Measurements from ENCODE around the gene STARD5.

The STARD5 gene

GRCh38 chr15:81271761-81272644, 51.9 kb downstream of the STARD5 start:
- Histone ChIP-seq H3K4me1 (peaks cover 30% of the 10 kb centered on the region), H4K20me1 (no peaks in the 10 kb centered on the region), H3K9me3 (peaks cover 9% of the 10 kb centered on the region), H3K4me3 (no peak overlapping the region), H3K4me2 (no peak overlapping the region), H3K27ac (no peak overlapping the region), H3K36me3 (no peaks in the 10 kb centered on the region), H3K9ac (no peak overlapping the region), H3K27me3 (no peaks in the 10 kb centered on the region)
- no peak for TF ChIP-seq Cebpa-rat (IDR thresholded peaks at IDR 0.05)

- no peak overlapping the region for H3K27ac ChIP-seq
- H3K27me3 ChIP-seq, result no peaks in the 10 kb centered on the region
- no peak overlapping the region for H3K9ac ChIP-seq
- H3K4me2 ChIP-seq, result no peak overlapping the region
- H3K9me3 ChIP-seq, result no peaks in the 10 kb centered on the region
- no peaks in the 10 kb centered on the region for H4K20me1 ChIP-seq
- no peak for TF ChIP-seq Cebpa-rat (IDR thresholded peaks at IDR 0.05)
- no peaks in the 10 kb centered on the region for H3K36me3 ChIP-seq
- peaks cover 29% of the 10 kb centered on the region for H3K4me1 ChIP-seq
- no peak overlapping the region for H3K4me3 ChIP-seq
These were observed 53.0 kb downstream of the STARD5 start for GRCh38 chr15:81270781-81271491.

GRCh38 chr15:81270188-81270587, 53.8 kb downstream of the STARD5 start:
- no peak overlapping the region for H3K4me3 ChIP-seq
- no peaks in the 10 kb centered on the region for H3K36me3 ChIP-seq
- H3K4me1 ChIP-seq, result peaks cover 29% of the 10 kb centered on the region
- no peak overlapping the region for H3K27ac ChIP-seq
- no peaks in the 10 kb centered on the region for H3K9me3 ChIP-seq
- no peak for TF ChIP-seq Cebpa-rat (IDR thresholded peaks at IDR 0.05)
- no peaks in the 10 kb centered on the region for H3K27me3 ChIP-seq
- no peak overlapping the region for H3K9ac ChIP-seq
- no peak overlapping the region for H3K4me2 ChIP-seq
- H4K20me1 ChIP-seq, result no peaks in the 10 kb centered on the region

- H3K4me1 ChIP-seq, result peaks cover 41% of the 10 kb centered on the region
- no peak for TF ChIP-seq Cebpa-rat (IDR thresholded peaks at IDR 0.05)
- peak overlapping the region; percentile 51 for H3K4me2 ChIP-seq
- H3K4me3 ChIP-seq, result no peak overlapping the region
- H4K20me1 ChIP-seq, result no peaks in the 10 kb centered on the region
- no peaks in the 10 kb centered on the region for H3K36me3 ChIP-seq
- H3K27ac ChIP-seq, result peak overlapping the region; percentile 22; the same call in 1 of the 2 replicates
- H3K27me3 ChIP-seq, result no peaks in the 10 kb centered on the region
- no peak overlapping the region for H3K9ac ChIP-seq
- H3K9me3 ChIP-seq, result no peaks in the 10 kb centered on the region
These were observed 54.9 kb downstream of the STARD5 start for GRCh38 chr15:81268881-81269601.

- Histone ChIP-seq H3K27ac (no peak overlapping the region), H3K9ac (no peak overlapping the region), H3K4me3 (no peak overlapping the region), H3K36me3 (no peaks in the 10 kb centered on the region), H3K27me3 (no peaks in the 10 kb centered on the region), H3K9me3 (no peaks in the 10 kb centered on the region), H3K4me1 (peaks cover 48% of the 10 kb centered on the region), H4K20me1 (no peaks in the 10 kb centered on the region), H3K4me2 (no peak overlapping the region)
- no peak for TF ChIP-seq Cebpa-rat (IDR thresholded peaks at IDR 0.05)
These were observed 55.6 kb downstream of the STARD5 start for GRCh38 chr15:81268340-81268739.

GRCh38 chr15:81265944-81266775, 57.8 kb downstream of the STARD5 start:
- H3K4me1 ChIP-seq, result peaks cover 43% of the 10 kb centered on the region
- H3K27me3 ChIP-seq, result no peaks in the 10 kb centered on the region
- H4K20me1 ChIP-seq, result no peaks in the 10 kb centered on the region
- H3K27ac ChIP-seq, result no peak overlapping the region
- no peaks in the 10 kb centered on the region for H3K9me3 ChIP-seq
- H3K9ac ChIP-seq, result peak overlapping the region; percentile 23; the same call in 1 of the 2 replicates
- H3K4me2 ChIP-seq, result peak overlapping the region; percentile 69
- H3K4me3 ChIP-seq, result peak overlapping the region; percentile 1; the same call in 1 of the 2 replicates
- TF ChIP-seq Cebpa-rat (IDR thresholded peaks at IDR 0.05), result no peak
- H3K36me3 ChIP-seq, result no peaks in the 10 kb centered on the region

- peaks cover 43% of the 10 kb centered on the region for H3K4me1 ChIP-seq
- no peak overlapping the region for H3K9ac ChIP-seq
- no peaks in the 10 kb centered on the region for H3K36me3 ChIP-seq
- TF ChIP-seq Cebpa-rat (IDR thresholded peaks at IDR 0.05), result no peak
- H3K4me2 ChIP-seq, result peak overlapping the region; percentile 69
- H4K20me1 ChIP-seq, result no peaks in the 10 kb centered on the region
- no peak overlapping the region for H3K27ac ChIP-seq
- H3K4me3 ChIP-seq, result peak overlapping the region; percentile 1; the same call in 1 of the 2 replicates
- H3K27me3 ChIP-seq, result no peaks in the 10 kb centered on the region
- H3K9me3 ChIP-seq, result no peaks in the 10 kb centered on the region
These were observed 58.5 kb downstream of the STARD5 start for GRCh38 chr15:81265256-81265943.

GRCh38 chr15:81264072-81264857, 59.7 kb downstream of the STARD5 start:
- no peaks in the 10 kb centered on the region for H3K27me3 ChIP-seq
- H3K9ac ChIP-seq, result no peak overlapping the region
- no peak for TF ChIP-seq Cebpa-rat (IDR thresholded peaks at IDR 0.05)
- no peak overlapping the region for H3K4me3 ChIP-seq
- peak overlapping the region; percentile 69 for H3K4me2 ChIP-seq
- H4K20me1 ChIP-seq, result no peaks in the 10 kb centered on the region
- no peaks in the 10 kb centered on the region for H3K36me3 ChIP-seq
- H3K4me1 ChIP-seq, result peaks cover 39% of the 10 kb centered on the region
- H3K27ac ChIP-seq, result no peak overlapping the region
- no peaks in the 10 kb centered on the region for H3K9me3 ChIP-seq

Measured in BLaER1 (cell line).